HEK293 (cell line): Measurements from ENCODE around the gene AP5S1.

ENCODE experiments used
- BCL11B ChIP-seq: fragments of 450-650 bp; formaldehyde crosslinking; IDR thresholded peaks from 2 replicates; pipeline ENCODE4 v1.5.1; 2016; ENCODE audit warnings: low read depth, missing biosample characterization, missing genetic modification characterization
- BCL6B ChIP-seq: fragments of 450-650 bp; formaldehyde crosslinking; IDR thresholded peaks from 2 replicates; pipeline ENCODE4 v1.5.1; 2017; ENCODE audit warnings: missing biosample characterization, missing genetic modification characterization
- GLI2 ChIP-seq: fragments of 450-650 bp; formaldehyde crosslinking; IDR thresholded peaks from 2 replicates; pipeline ENCODE4; 2017; ENCODE audit warnings: missing biosample characterization, missing genetic modification characterization, low read depth, borderline replicate concordance
- KLF10 ChIP-seq: fragments of 450-650 bp; IDR thresholded peaks from 2 replicates; pipeline ENCODE4 v1.5.1; 2018; ENCODE audit warnings: missing biosample characterization, mild to moderate bottlenecking, missing genetic modification characterization
- PRDM2 ChIP-seq: fragments of 450-650 bp; formaldehyde crosslinking; IDR thresholded peaks from 2 replicates; pipeline ENCODE4 v1.5.1; 2016; ENCODE audit warnings: missing biosample characterization, missing genetic modification characterization, borderline replicate concordance
- PRDM6 ChIP-seq: fragments of 450-650 bp; formaldehyde crosslinking; IDR thresholded peaks from 2 replicates; pipeline ENCODE4 v1.5.1; 2017; ENCODE audit warnings: missing biosample characterization, missing genetic modification characterization
- SCRT1 ChIP-seq: fragments of 450-650 bp; formaldehyde crosslinking; IDR thresholded peaks from 2 replicates; pipeline ENCODE4 v1.5.1; 2016; ENCODE audit warnings: missing biosample characterization, missing genetic modification characterization, borderline replicate concordance
- SETDB1 ChIP-seq: IDR thresholded peaks from one replicate; pipeline ENCODE4 v1.6.1; 2017; ENCODE audit warnings: mild to moderate bottlenecking, low read length, moderate library complexity, mixed read lengths; ENCODE audit not compliant: insufficient read length
- YY2 ChIP-seq: fragments of 450-650 bp; formaldehyde crosslinking; IDR thresholded peaks from 2 replicates; pipeline ENCODE4 v1.5.1; 2016; ENCODE audit warnings: missing biosample characterization, missing genetic modification characterization
- ZBTB17 ChIP-seq: fragments of 450-650 bp; formaldehyde crosslinking; IDR thresholded peaks from 2 replicates; pipeline ENCODE4 v1.5.1; 2016; ENCODE audit warnings: missing biosample characterization, missing genetic modification characterization
- ZBTB7A ChIP-seq: fragments of 450-650 bp; formaldehyde crosslinking; IDR thresholded peaks from 2 replicates; pipeline ENCODE4 v1.5.1; 2016; ENCODE audit warnings: low read depth, missing biosample characterization, missing genetic modification characterization
- ZNF121 ChIP-seq: fragments of 450-650 bp; formaldehyde crosslinking; IDR thresholded peaks from 2 replicates; pipeline ENCODE4 v1.5.1; 2016; ENCODE audit warnings: missing biosample characterization, missing genetic modification characterization
- ZNF223 ChIP-seq: fragments of 450-650 bp; formaldehyde crosslinking; IDR thresholded peaks from 2 replicates; pipeline ENCODE4 v1.5.1; 2016; ENCODE audit warnings: missing biosample characterization, missing genetic modification characterization
- ZNF266 ChIP-seq: fragments of 450-650 bp; formaldehyde crosslinking; IDR thresholded peaks from 2 replicates; pipeline ENCODE4 v1.5.1; 2016; ENCODE audit warnings: missing biosample characterization, missing genetic modification characterization, low read depth
- ZNF280D ChIP-seq: fragments of 450-650 bp; formaldehyde crosslinking; IDR thresholded peaks from 2 replicates; pipeline ENCODE4 v1.5.1; 2016; ENCODE audit warnings: missing biosample characterization, missing genetic modification characterization
- ZNF311 ChIP-seq: fragments of 450-650 bp; formaldehyde crosslinking; IDR thresholded peaks from 2 replicates; pipeline ENCODE4 v1.5.1; 2017; ENCODE audit warnings: missing biosample characterization, missing genetic modification characterization, borderline replicate concordance
- ZNF391 ChIP-seq: fragments of 450-650 bp; formaldehyde crosslinking; IDR thresholded peaks from 2 replicates; pipeline ENCODE4 v1.5.1; 2016; ENCODE audit warnings: low read depth, missing biosample characterization, missing genetic modification characterization, borderline replicate concordance
- ZNF488 ChIP-seq: fragments of 450-650 bp; formaldehyde crosslinking; IDR thresholded peaks from 2 replicates; pipeline ENCODE4 v1.5.1; 2016; ENCODE audit warnings: missing biosample characterization, missing genetic modification characterization
- ZNF513 ChIP-seq: fragments of 450-650 bp; IDR thresholded peaks from 2 replicates; pipeline ENCODE4 v1.5.1; 2018; ENCODE audit warnings: missing biosample characterization, missing genetic modification characterization
- ZNF544 ChIP-seq: fragments of 450-650 bp; formaldehyde crosslinking; IDR thresholded peaks from 2 replicates; pipeline ENCODE4 v1.5.0; 2017; ENCODE audit warnings: missing biosample characterization, missing genetic modification characterization
- ZNF561 ChIP-seq: fragments of 450-650 bp; IDR thresholded peaks from 2 replicates; pipeline ENCODE4 v1.5.1; 2018; ENCODE audit warnings: missing biosample characterization, missing genetic modification characterization, borderline replicate concordance
- ZNF596 ChIP-seq: fragments of 450-650 bp; IDR thresholded peaks from 2 replicates; pipeline ENCODE4 v1.5.0; 2018; ENCODE audit warnings: missing biosample characterization, mild to moderate bottlenecking, missing genetic modification characterization, moderate library complexity
- ZNF660 ChIP-seq: fragments of 450-650 bp; IDR thresholded peaks from 2 replicates; pipeline ENCODE4 v1.5.1; 2018; ENCODE audit warnings: missing biosample characterization, mild to moderate bottlenecking, missing genetic modification characterization
- ZNF670 ChIP-seq: fragments of 450-650 bp; formaldehyde crosslinking; IDR thresholded peaks from 2 replicates; pipeline ENCODE4 v1.5.1; 2016; ENCODE audit warnings: missing biosample characterization, missing genetic modification characterization, low read depth
- ZNF768 ChIP-seq: fragments of 450-650 bp; formaldehyde crosslinking; IDR thresholded peaks from 2 replicates; pipeline ENCODE4 v1.5.1; 2018; ENCODE audit warnings: missing biosample characterization, mild to moderate bottlenecking, missing genetic modification characterization

Gene AP5S1

GRCh38 chr20:3813848-3814581 is 6.3 kb upstream of the AP5S1 start (continued):
- TF ChIP-seq ZNF513 (tag by site-specific recombination), result no peak
- no peak for TF ChIP-seq ZBTB7A (tag by site-specific recombination)
- no peak for TF ChIP-seq ZNF596 (tag by site-specific recombination)
- TF ChIP-seq ZNF670 (tag by site-specific recombination), result no peak
- TF ChIP-seq ZNF311 (tag by site-specific recombination), result no peak
- no peak for TF ChIP-seq ZNF488 (tag by site-specific recombination)
- no peak for TF ChIP-seq ZNF391 (tag by site-specific recombination)
- TF ChIP-seq SETDB1, result no peak
- TF ChIP-seq ZNF266 (tag by site-specific recombination), result peak; percentile 94
- TF ChIP-seq ZNF561 (tag by site-specific recombination), result no peak
- TF ChIP-seq ZNF121 (tag by site-specific recombination), result no peak
- TF ChIP-seq ZBTB17 (tag by site-specific recombination), result no peak
- TF ChIP-seq GLI2, result peak; percentile 69; the same call in 1 of the 2 replicates
- no peak for TF ChIP-seq PRDM6 (tag by site-specific recombination)
- TF ChIP-seq ZNF544 (tag by site-specific recombination), result no peak
- TF ChIP-seq BCL6B (tag by site-specific recombination), result no peak
- TF ChIP-seq SCRT1 (tag by site-specific recombination), result no peak
- no peak for TF ChIP-seq BCL11B (tag by site-specific recombination)
- no peak for TF ChIP-seq YY2 (tag by site-specific recombination)
- 0 out of 2 replicates have a peak, but pooled peaks have one; percentile 62 for TF ChIP-seq ZNF223 (tag by site-specific recombination)
- no peak for TF ChIP-seq PRDM2
- TF ChIP-seq ZNF768 (tag by site-specific recombination), result no peak
- TF ChIP-seq ZNF280D, result no peak
- TF ChIP-seq KLF10 (tag by site-specific recombination), result no peak
- no peak for TF ChIP-seq ZNF660
